Heart left ventricle (tissue), 13 donors: ENCODE data around the gene SNRPA1.

Experiments
- CTCF ChIP-seq, 12 donors: fragments of 200-600 bp; sonication (generic) in 4 of 12; IDR thresholded peaks; one replicate each; pipeline versions ENCODE4 v1.5.0 to v1.8.0; 2018 to 2022; ENCODE audit warnings: antibody characterized with exemption in 12 of 12, mild to moderate bottlenecking in 5 of 12
- POLR2A ChIP-seq, 2 donors: fragments of 450-650 bp; IDR thresholded peaks; one replicate each; pipeline ENCODE4 v1.6.1; 2017; ENCODE audit warnings: antibody characterized with exemption in 2 of 2, mild to moderate bottlenecking in 2 of 2, moderate library complexity in 2 of 2
- donor health status: ischemic (EF 13 %, LVEDD 7.1; RV severe dilation, severe dysfunction).
- donor health status: DM: no; HTN: yes; CAD: no.
- donor health status: DM: no; HTN: no; CAD: no.
- donor health status: ischemic (EF 25% LVEDD 6.9; RV normal size, moderate dysfunction).
- donor health status: ischemic (EF 25% LVEDD 5.7; RV mildly dilated, moderate dysfunction).
- donor health status: ischemic (EF 35%, LVEDD 5.7; RV mildly dilated, moderate dysfunction).
- donor health status: nonischemic (EF 11% LVEDD 7.7; RV severe dilation, severe dysfunction).
- donor health status: DM: yes; HTN: yes; CAD: no.
- donor health status: PGD.
- donor health status: ischemic (EF 29% LVEDD 5.4; RV normal size, mild dysfunction).
- donor health status: nonischemic (EF 23%, LVEDD 6.1; RV moderate dilation, normal function).

DNA sequence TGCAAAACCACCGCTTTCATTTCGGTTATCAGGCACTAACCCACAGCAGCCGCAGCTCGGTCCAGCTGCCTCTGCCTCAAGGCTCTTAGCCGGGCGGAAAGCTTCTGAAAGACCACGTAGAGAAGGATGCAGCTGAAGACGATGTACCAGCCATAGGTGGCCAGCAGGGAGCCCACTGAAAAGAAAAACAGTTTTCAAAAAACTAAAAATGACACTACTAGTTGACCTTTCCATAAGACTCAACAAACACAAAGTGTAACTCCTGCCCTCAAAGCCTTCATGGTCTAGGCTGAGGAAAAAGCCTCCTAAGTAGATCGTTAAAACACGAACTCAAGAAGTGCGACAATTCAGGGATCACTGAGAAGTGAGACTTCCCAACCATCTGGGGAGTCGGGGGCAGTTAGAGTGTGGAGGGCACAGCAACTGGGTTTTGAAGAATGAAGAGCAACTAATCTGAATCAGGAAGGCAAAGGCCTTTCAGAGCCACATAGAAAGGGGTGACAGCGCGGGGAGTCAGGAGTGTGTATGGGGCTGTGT lies 18.5 kb downstream of the SNRPA1 start:
- TF ChIP-seq CTCF (IDR thresholded peaks at IDR 0.05) (peak in 4 of 12 donors; percentile 7 to 25 (median 16)), POLR2A (IDR thresholded peaks at IDR 0.05) (no peak)
